ENCODE measurements around the gene TNS2. TPM values are rescaled to one million over a fixed set of nuclear protein-coding genes. Genes with fewer than 3 reads are reported as not detected.
A peak's percentile ranks its signal among the peaks of the same experiment; 100 is the strongest.

The TNS2 gene
- total and polyA plus RNA-seq, 10 of the 15 experiments (the other 5 are each of a cell fraction or from before 2014, with no cell fraction given): 0.03 to 0.72 (median 0.16) TPM; not detected in 4

- TF ChIP-seq ZNF592 (IDR thresholded peaks at IDR 0.05) (no peak), CTCF (IDR thresholded peaks at IDR 0.05 in 2 of 3, conservative IDR thresholded peaks at IDR 0.05 in 1 of 3; ENCODE audit: control insufficient read depth in 2 of 3, extremely low read depth in 1 of 3, insufficient read depth in 1 of 3, low read depth in 3 of 3, low read length in 3 of 3) (no peak), IKZF2 (IDR thresholded peaks at IDR 0.05) (no peak), ZNF217 (IDR thresholded peaks at IDR 0.05) (no peak), ZNF687 (IDR thresholded peaks at IDR 0.05) (peak; percentile 79), FOS (IDR thresholded peaks at IDR 0.05; ENCODE audit: borderline replicate concordance, extremely low read depth, insufficient read length) (peak; percentile 89), YBX1 (IDR thresholded peaks at IDR 0.05) (no peak), BACH1 (IDR thresholded peaks at IDR 0.05; ENCODE audit: borderline replicate concordance) (peak; percentile 81; the same call in 1 of the 2 replicates), SIX5 (IDR thresholded peaks at IDR 0.05; ENCODE audit: low read depth, low read length, severe bottlenecking) (no peak), SMAD5 (IDR thresholded peaks at IDR 0.05; ENCODE audit: low read depth) (peak; percentile 68; the same call in 1 of the 2 replicates), MYC (IDR thresholded peaks at IDR 0.05; ENCODE audit: insufficient read depth, insufficient read length, insufficient replicate concordance, low read length, severe bottlenecking) (no peak), NFYB (IDR thresholded peaks at IDR 0.05; ENCODE audit: insufficient read depth, low read depth, low read length) (peak; percentile 96), CEBPZ (IDR thresholded peaks at IDR 0.05; ENCODE audit: low read depth, low read length) (0 out of 2 replicates have a peak, but pooled peaks have one; percentile 36)
These were observed 29.6 kb downstream of the TNS2 start, which contains the start of gene SPRYD3 (continued) for GRCh38 chr12:53079226-53080117.

Measured in GM12878 (cell line).